Eye (tissue), 1 donor: ENCODE results near the gene CASP5.
"Not testable (repeated sequence)": the region's sequence is repeated elsewhere in the genome, so short reads cannot be mapped to it uniquely, and the experiment has no call there.

Source experiments
- DNase-seq: peaks from one replicate; pipeline ENCODE4 v3.0.0-alpha.2; 2015

Gene CASP5

GRCh38 chr11:105033343-105033742 lies 10.4 kb upstream of the CASP5 start:
- no peak for DNase-seq

GRCh38 chr11:105032495-105032894 lies 9.5 kb upstream of the CASP5 start:
- DNase-seq, result no peak

GRCh38 chr11:105027678-105028077 lies 4.7 kb upstream of the CASP5 start:
- DNase-seq, result no peak

- no peak for DNase-seq
These were observed 1.4 kb upstream of the CASP5 start for GRCh38 chr11:105024394-105024793.

GRCh38 chr11:105022527-105022926 lies 441 bp downstream of the CASP5 start:
- no peak for DNase-seq

GRCh38 chr11:105007463-105007862 lies 15.5 kb downstream of the CASP5 start:
- no peak for DNase-seq

- no peak for DNase-seq
These were observed 17.5 kb downstream of the CASP5 start for GRCh38 chr11:105005451-105005845.

GRCh38 chr11:105004021-105004420 lies 18.9 kb downstream of the CASP5 start:
- DNase-seq, result no peak

GRCh38 chr11:105003151-105003550 lies 19.8 kb downstream of the CASP5 start:
- DNase-seq, result no peak

- DNase-seq, result no peak
These were observed 22.2 kb downstream of the CASP5 start for GRCh38 chr11:105000797-105001196.

GRCh38 chr11:105000167-105000566 lies 22.8 kb downstream of the CASP5 start:
- no peak for DNase-seq

- no peak for DNase-seq
These were observed 23.2 kb downstream of the CASP5 start for GRCh38 chr11:104999721-105000120.

GRCh38 chr11:104997288-104997687 lies 25.7 kb downstream of the CASP5 start:
- no peak for DNase-seq

GRCh38 chr11:104995001-104995408 lies 28.0 kb downstream of the CASP5 start:
- DNase-seq, result no peak

- DNase-seq, result no peak
These were observed 30.2 kb downstream of the CASP5 start for GRCh38 chr11:104992781-104993180.

- no peak for DNase-seq
These were observed 31.0 kb downstream of the CASP5 start for GRCh38 chr11:104991994-104992393.

- no peak for DNase-seq
These were observed 38.2 kb downstream of the CASP5 start for GRCh38 chr11:104984808-104985207.

GRCh38 chr11:104979839-104980238 lies 43.1 kb downstream of the CASP5 start:
- DNase-seq, result no peak

GRCh38 chr11:104973616-104974015 lies 49.4 kb downstream of the CASP5 start:
- no peak for DNase-seq

GRCh38 chr11:104972924-104973323 lies 50.0 kb downstream of the CASP5 start:
- DNase-seq, result not testable (repeated sequence)

GRCh38 chr11:104970756-104971155 lies 52.2 kb downstream of the CASP5 start:
- DNase-seq, result no peak

- peak; percentile 4 for DNase-seq
These were observed 53.9 kb downstream of the CASP5 start for GRCh38 chr11:104968856-104969776.

- DNase-seq, result peak; percentile 21
These were observed 54.6 kb downstream of the CASP5 start, which contains the start of gene CASP4 for GRCh38 chr11:104968355-104968855. CASP4 (minus strand) TSS chr11:104968574; CDS start chr11:104968525, 49 bp downstream.
